GM18502 (cell line): ENCODE measurements around the gene MAGI2.
A peak's percentile ranks its signal among the peaks of the same experiment; 100 is the strongest.

Experiments
- ATAC-seq: cut with Tn5 transposase; IDR thresholded peaks from one replicate; pipeline ENCODE4 v1.9.1; 2021; ENCODE audit warnings: mild to moderate bottlenecking; ENCODE audit not compliant: unreplicated experiment, poor library complexity

MAGI2 gene

DNA sequence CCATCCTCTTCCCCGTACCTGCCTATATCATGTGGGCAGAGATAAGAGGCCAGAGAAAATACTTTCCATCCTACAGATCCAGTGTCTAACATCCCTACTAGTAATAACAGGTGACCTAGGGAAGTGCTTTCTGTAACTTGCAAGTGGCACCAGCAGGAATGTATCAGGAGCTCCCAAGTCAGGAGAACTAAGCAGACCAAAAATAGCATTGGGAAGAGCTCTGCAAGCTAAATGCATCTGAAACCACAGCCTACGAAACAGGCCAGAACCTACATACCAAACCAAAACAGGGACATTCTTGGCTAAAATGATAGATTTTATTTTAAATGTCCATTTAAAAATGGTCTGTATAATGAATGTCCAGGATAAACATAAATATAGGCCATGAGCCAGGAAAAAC lies 974.1 kb downstream of the MAGI2 start:
- ATAC-seq: no peak

DNA sequence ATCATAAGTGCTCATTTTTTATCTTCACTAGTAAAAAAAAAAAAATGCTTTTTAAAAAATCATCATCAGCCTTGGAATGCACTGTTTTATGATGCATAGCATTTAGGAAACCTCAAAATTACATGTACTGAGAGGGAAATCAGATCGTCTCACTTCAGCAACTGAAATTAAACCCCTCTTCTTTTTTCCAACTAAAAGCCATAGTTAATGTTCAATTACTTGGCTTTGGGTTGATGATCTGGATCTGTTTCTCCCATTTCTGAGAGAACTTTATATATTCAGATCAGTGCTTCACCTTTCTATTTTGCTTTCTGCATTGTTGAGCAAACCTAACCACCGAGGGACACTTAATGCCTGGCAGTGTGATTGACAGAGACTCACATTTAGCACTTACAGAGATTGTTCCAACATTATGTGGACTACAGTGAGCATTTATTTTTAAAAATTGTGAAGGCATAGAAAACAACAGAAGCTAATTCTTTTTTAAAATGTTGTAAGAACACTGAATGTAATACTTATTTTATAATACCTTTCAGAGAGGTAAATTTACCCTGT lies 976.5 kb downstream of the MAGI2 start:
- no peak for ATAC-seq

GRCh38 chr7:78473571-78474301 lies 979.7 kb downstream of the MAGI2 start:
- no peak for ATAC-seq

- ATAC-seq: no peak
These were observed 980.4 kb downstream of the MAGI2 start for GRCh38 chr7:78473021-78473420.

- ATAC-seq: no peak
These were observed 980.9 kb downstream of the MAGI2 start for GRCh38 chr7:78472519-78472918.

DNA sequence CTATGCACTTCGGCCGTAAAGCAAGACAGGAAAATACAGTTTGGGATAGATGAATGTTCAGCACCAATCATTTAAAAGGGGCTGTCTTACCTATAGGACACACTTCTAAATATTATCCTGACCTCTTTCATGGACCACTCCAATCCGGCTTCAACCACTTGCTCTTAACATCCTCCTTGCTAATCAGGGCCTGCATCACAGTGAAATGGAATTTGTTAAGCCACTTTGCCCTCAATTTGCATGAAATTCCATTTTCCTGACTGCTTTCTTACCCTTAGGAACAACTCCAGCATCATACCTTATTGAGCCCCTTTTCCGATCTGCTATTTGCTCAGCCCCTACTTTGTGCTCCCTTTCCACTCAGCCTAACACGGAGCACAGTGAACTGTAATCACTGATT lies 987.6 kb downstream of the MAGI2 start:
- ATAC-seq: no peak

GRCh38 chr7:78463039-78463438 lies 990.4 kb downstream of the MAGI2 start:
- ATAC-seq: no peak

GRCh38 chr7:78450706-78451105 lies 1002.8 kb downstream of the MAGI2 start:
- ATAC-seq: no peak

GRCh38 chr7:78448911-78449310 lies 1004.6 kb downstream of the MAGI2 start:
- ATAC-seq: no peak

- no peak for ATAC-seq
These were observed 1009.2 kb downstream of the MAGI2 start for GRCh38 chr7:78444267-78444666.

GRCh38 chr7:78443811-78444210 lies 1009.7 kb downstream of the MAGI2 start:
- no peak for ATAC-seq

DNA sequence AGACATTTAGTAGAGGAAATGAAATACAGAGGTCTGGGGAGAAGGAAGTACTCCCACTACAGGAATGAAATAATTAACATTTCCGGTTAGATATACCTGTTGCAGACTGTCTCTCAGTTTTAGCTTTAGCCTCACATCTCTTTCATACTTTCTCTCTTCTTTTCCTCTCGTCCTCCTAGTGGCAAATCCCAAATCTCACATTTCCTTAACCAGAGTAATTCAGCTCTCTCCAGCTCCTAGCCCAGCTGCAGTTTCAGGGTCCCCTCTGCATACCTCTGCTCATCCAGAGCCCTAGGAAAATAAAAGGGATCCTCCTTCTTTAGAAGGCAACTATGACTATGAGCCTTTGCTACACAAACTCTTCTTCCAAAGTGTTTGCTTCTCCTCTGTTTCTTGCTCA lies 1011.7 kb downstream of the MAGI2 start:
- no peak for ATAC-seq

GRCh38 chr7:78438433-78438832 lies 1015.0 kb downstream of the MAGI2 start:
- ATAC-seq: no peak

GRCh38 chr7:78437118-78437517 lies 1016.3 kb downstream of the MAGI2 start:
- no peak for ATAC-seq

- ATAC-seq: no peak
These were observed 1018.1 kb downstream of the MAGI2 start for GRCh38 chr7:78435355-78435754.

GRCh38 chr7:78434281-78434680 lies 1019.2 kb downstream of the MAGI2 start:
- no peak for ATAC-seq

- no peak for ATAC-seq
These were observed 1020.0 kb downstream of the MAGI2 start for GRCh38 chr7:78433421-78433820.

GRCh38 chr7:78429878-78430277 lies 1023.6 kb downstream of the MAGI2 start:
- no peak for ATAC-seq

DNA sequence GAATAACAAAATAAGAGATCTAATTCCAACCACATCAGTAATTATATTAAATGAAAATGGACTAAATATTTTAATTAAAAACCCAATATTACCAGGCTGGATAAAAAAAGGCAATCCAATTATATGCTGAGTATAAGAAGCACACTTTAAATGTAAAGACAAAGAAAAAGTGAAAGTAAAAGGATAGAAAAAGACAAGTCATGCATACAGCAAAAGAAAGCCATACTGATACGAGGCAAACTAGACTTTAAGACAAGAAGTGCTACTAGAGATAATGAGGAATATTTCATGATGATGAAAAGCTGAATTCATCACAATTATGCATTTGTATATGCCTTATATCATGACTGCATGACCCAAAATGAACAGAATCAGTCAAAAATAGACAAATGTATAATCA lies 1026.3 kb downstream of the MAGI2 start:
- peak; percentile 75 for ATAC-seq

- ATAC-seq: no peak
These were observed 1033.5 kb downstream of the MAGI2 start for GRCh38 chr7:78420001-78420400.

GRCh38 chr7:78417180-78417853 lies 1036.2 kb downstream of the MAGI2 start:
- ATAC-seq: no peak

DNA sequence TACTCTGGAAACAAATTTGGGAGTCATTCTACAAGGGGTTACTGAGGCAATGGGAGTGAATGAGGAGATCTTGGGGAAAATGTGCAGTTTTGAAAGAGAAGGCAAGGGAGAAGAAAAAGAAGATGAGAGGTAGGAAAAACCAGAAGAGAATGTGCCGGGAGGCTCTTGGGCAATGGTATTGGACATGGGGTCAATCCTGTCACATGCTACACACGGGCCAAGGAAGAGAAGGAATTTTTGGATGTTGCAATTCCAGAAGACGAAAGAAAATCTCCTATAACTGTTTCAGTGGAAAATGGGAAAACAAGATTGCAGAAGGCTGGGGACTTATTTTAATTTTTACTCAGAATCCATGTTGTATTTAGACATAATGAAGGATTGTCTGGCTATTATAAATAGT lies 1039.9 kb downstream of the MAGI2 start:
- ATAC-seq: no peak
